SH-SY5Y (cell line): ENCODE measurements around the gene MEPE.

Experiments
- GATA2 ChIP-seq: IDR thresholded peaks from 2 replicates; pipeline ENCODE4 v1.6.1; 2011; ENCODE audit warnings: mild to moderate bottlenecking, low read depth, low read length
- GATA3 ChIP-seq: IDR thresholded peaks from 2 replicates; pipeline ENCODE4 v1.6.1; 2011; ENCODE audit warnings: low read depth, mild to moderate bottlenecking, low read length, moderate library complexity

The MEPE gene

GRCh38 chr4:87855559-87855958 is 22.8 kb downstream of the MEPE start:
- TF ChIP-seq GATA3, result no peak

GRCh38 chr4:87856816-87857215 is 24.0 kb downstream of the MEPE start:
- TF ChIP-seq GATA2 (no peak), GATA3 (no peak)

- no peak for TF ChIP-seq GATA2
- TF ChIP-seq GATA3, result no peak
These were observed 25.0 kb downstream of the MEPE start for GRCh38 chr4:87857789-87858188.

GRCh38 chr4:87862236-87862635 is 29.5 kb downstream of the MEPE start:
- TF ChIP-seq GATA2 (no peak), GATA3 (no peak)

- no peak for TF ChIP-seq GATA3
- TF ChIP-seq GATA2, result no peak
These were observed 30.7 kb downstream of the MEPE start for GRCh38 chr4:87863486-87863885.

- TF ChIP-seq GATA2 (no peak), GATA3 (no peak)
These were observed 31.6 kb downstream of the MEPE start for GRCh38 chr4:87864321-87864720.

GRCh38 chr4:87865288-87865687 is 32.5 kb downstream of the MEPE start:
- TF ChIP-seq GATA3, result no peak
- TF ChIP-seq GATA2, result no peak

- TF ChIP-seq GATA2 (no peak), GATA3 (no peak)
These were observed 33.3 kb downstream of the MEPE start for GRCh38 chr4:87865960-87866598.

- no peak for TF ChIP-seq GATA3
These were observed 35.8 kb downstream of the MEPE start for GRCh38 chr4:87868522-87868921.

GRCh38 chr4:87872028-87872427 is 39.3 kb downstream of the MEPE start:
- TF ChIP-seq GATA2 (no peak), GATA3 (no peak)

GRCh38 chr4:87875191-87875590 is 42.4 kb downstream of the MEPE start:
- TF ChIP-seq GATA2 (no peak), GATA3 (no peak)

- TF ChIP-seq GATA3, result no peak
- no peak for TF ChIP-seq GATA2
These were observed 47.3 kb downstream of the MEPE start for GRCh38 chr4:87880106-87880505.

GRCh38 chr4:87881115-87881514 is 48.3 kb downstream of the MEPE start:
- TF ChIP-seq GATA2, result no peak
- TF ChIP-seq GATA3, result no peak

GRCh38 chr4:87882321-87882720 is 49.6 kb downstream of the MEPE start:
- TF ChIP-seq GATA2 (no peak), GATA3 (no peak)

- TF ChIP-seq GATA2 (no peak), GATA3 (no peak)
These were observed 50.1 kb downstream of the MEPE start for GRCh38 chr4:87882861-87883260.

- no peak for TF ChIP-seq GATA3
- no peak for TF ChIP-seq GATA2
These were observed 52.3 kb downstream of the MEPE start for GRCh38 chr4:87884976-87885549.
